Erythroblast (primary cell): ENCODE data around the gene HASPIN.

Experiments
- GATA1 ChIP-seq: IDR thresholded peaks from 2 replicates; pipeline ENCODE4 v1.6.1; 2011; ENCODE audit warnings: low read depth, mild to moderate bottlenecking, control low read depth, low read length, moderate library complexity
- POLR2A ChIP-seq: IDR thresholded peaks from 2 replicates; pipeline ENCODE4 v1.6.1; 2011; ENCODE audit warnings: mild to moderate bottlenecking, low read length

GRCh38 chr17:3761036-3761917, 37.6 kb downstream of the HASPIN start:
- TF ChIP-seq POLR2A (no peak), GATA1 (no peak)
